GM19238 (cell line): ENCODE results near the gene UBE2F.
"Not testable (repeated sequence)": the region's sequence is repeated elsewhere in the genome, so short reads cannot be mapped to it uniquely, and the experiment has no call there.

Source experiments
- DNase-seq: peaks from one replicate; pipeline ENCODE4 v3.0.0; 2011; ENCODE audit warnings: low spot score; ENCODE audit not compliant: insufficient read length

Gene UBE2F

GRCh38 chr2:237978058-237978712 lies 11.4 kb downstream of the UBE2F start:
- DNase-seq, result no peak

- no peak for DNase-seq
These were observed 12.5 kb downstream of the UBE2F start for GRCh38 chr2:237979331-237979730.

- no peak for DNase-seq
These were observed 13.3 kb downstream of the UBE2F start for GRCh38 chr2:237980087-237980486.

- no peak for DNase-seq
These were observed 13.9 kb downstream of the UBE2F start for GRCh38 chr2:237980751-237981150.

- DNase-seq, result not testable (repeated sequence)
These were observed 14.8 kb downstream of the UBE2F start for GRCh38 chr2:237981621-237982020.

GRCh38 chr2:237982039-237982725 lies 15.4 kb downstream of the UBE2F start:
- DNase-seq, result no peak

GRCh38 chr2:237983922-237984321 lies 17.1 kb downstream of the UBE2F start:
- DNase-seq, result no peak

- no peak for DNase-seq
These were observed 20.5 kb downstream of the UBE2F start for GRCh38 chr2:237987268-237987667.

- DNase-seq, result no peak
These were observed 26.9 kb downstream of the UBE2F start for GRCh38 chr2:237993701-237994100.

GRCh38 chr2:237995036-237995435 lies 28.2 kb downstream of the UBE2F start:
- DNase-seq, result no peak

GRCh38 chr2:237996021-237996593 lies 29.3 kb downstream of the UBE2F start:
- DNase-seq, result no peak

GRCh38 chr2:237997521-237997920 lies 30.7 kb downstream of the UBE2F start:
- no peak for DNase-seq

- DNase-seq, result no peak
These were observed 31.7 kb downstream of the UBE2F start for GRCh38 chr2:237998530-237998929.

GRCh38 chr2:238003234-238004031 lies 36.6 kb downstream of the UBE2F start:
- DNase-seq, result no peak

GRCh38 chr2:238004077-238004830 lies 37.4 kb downstream of the UBE2F start:
- DNase-seq, result no peak

- DNase-seq, result no peak
These were observed 38.7 kb downstream of the UBE2F start for GRCh38 chr2:238005528-238005927.

- no peak for DNase-seq
These were observed 39.7 kb downstream of the UBE2F start for GRCh38 chr2:238006510-238006909.

- no peak for DNase-seq
These were observed 41.1 kb downstream of the UBE2F start for GRCh38 chr2:238007924-238008323.

GRCh38 chr2:238009563-238009962 lies 42.7 kb downstream of the UBE2F start:
- DNase-seq, result no peak

GRCh38 chr2:238010572-238010971 lies 43.8 kb downstream of the UBE2F start:
- DNase-seq, result no peak

GRCh38 chr2:238013806-238014205 lies 47.0 kb downstream of the UBE2F start:
- no peak for DNase-seq
